Activated gamma-delta T cell treated with anti-CD3 and anti-CD28 coated beads, Interleukin-2, amount 50 U/mL, for 16 hours (primary cell): Measurements from ENCODE around the gene IL25.
"Not testable (repeated sequence)": the region's sequence is repeated elsewhere in the genome, so short reads cannot be mapped to it uniquely, and the experiment has no call there.

Source experiments
- DNase-seq: peaks from one replicate; pipeline ENCODE4 v3.0.0-alpha.2; 2020; ENCODE audit warnings: low read depth

The IL25 gene

GRCh38 chr14:23409966-23410635, 37.5 kb downstream of the IL25 start:
- no peak for DNase-seq

GRCh38 chr14:23411563-23412525, 39.2 kb downstream of the IL25 start:
- DNase-seq, result no peak

GRCh38 chr14:23413681-23414080, 41.1 kb downstream of the IL25 start:
- DNase-seq, result no peak

GRCh38 chr14:23414254-23414653, 41.6 kb downstream of the IL25 start:
- DNase-seq, result no peak

GRCh38 chr14:23414906-23415820, 42.6 kb downstream of the IL25 start:
- DNase-seq, result no peak

- DNase-seq, result no peak
These were observed 43.5 kb downstream of the IL25 start for GRCh38 chr14:23415821-23416778.

GRCh38 chr14:23416801-23417200, 44.2 kb downstream of the IL25 start:
- no peak for DNase-seq

- DNase-seq, result not testable (repeated sequence)
These were observed 44.7 kb downstream of the IL25 start for GRCh38 chr14:23417269-23417668.

- no peak for DNase-seq
These were observed 45.4 kb downstream of the IL25 start for GRCh38 chr14:23418021-23418420.

- DNase-seq, result not testable (repeated sequence)
These were observed 47.0 kb downstream of the IL25 start for GRCh38 chr14:23419646-23420045.

- DNase-seq, result no peak
These were observed 49.0 kb downstream of the IL25 start for GRCh38 chr14:23421594-23421993.

GRCh38 chr14:23423657-23424056, 51.0 kb downstream of the IL25 start:
- DNase-seq, result no peak

GRCh38 chr14:23425169-23425568, 52.6 kb downstream of the IL25 start:
- no peak for DNase-seq

GRCh38 chr14:23425798-23426197, 53.2 kb downstream of the IL25 start:
- not testable (repeated sequence) for DNase-seq
